Measurements from ENCODE around the gene NLGN2. TPM values are rescaled to one million over a fixed set of nuclear protein-coding genes. Genes with fewer than 3 reads are reported as not detected.

NLGN2 gene
- total RNA-seq, 1 donor from 2014 or later: 30.3 TPM

- peaks cover 12% of the 10 kb centered on the region for H3K4me1 Mint-ChIP-seq (ENCODE audit: low read depth)
- H3K27ac Mint-ChIP-seq: peak overlapping the region; percentile 35
- peaks cover 15% of the 10 kb centered on the region for H3K36me3 Mint-ChIP-seq (ENCODE audit: insufficient read depth)
- no peaks in the 10 kb centered on the region for H3K9me3 Mint-ChIP-seq (ENCODE audit: low read depth)
- no peak for TF ChIP-seq CTCF (IDR thresholded peaks at IDR 0.05; ENCODE audit: unreplicated experiment)
- no peak for DNase-seq (ENCODE audit: low spot score, unreplicated experiment)
- H3K4me3 Mint-ChIP-seq (ENCODE audit: low read depth): peak overlapping the region; percentile 72
- peaks cover 27% of the 10 kb centered on the region for H3K27me3 Mint-ChIP-seq
Measured at GRCh38 chr17:7405350-7406234, 2.1 kb upstream of the NLGN2 start.

DNA sequence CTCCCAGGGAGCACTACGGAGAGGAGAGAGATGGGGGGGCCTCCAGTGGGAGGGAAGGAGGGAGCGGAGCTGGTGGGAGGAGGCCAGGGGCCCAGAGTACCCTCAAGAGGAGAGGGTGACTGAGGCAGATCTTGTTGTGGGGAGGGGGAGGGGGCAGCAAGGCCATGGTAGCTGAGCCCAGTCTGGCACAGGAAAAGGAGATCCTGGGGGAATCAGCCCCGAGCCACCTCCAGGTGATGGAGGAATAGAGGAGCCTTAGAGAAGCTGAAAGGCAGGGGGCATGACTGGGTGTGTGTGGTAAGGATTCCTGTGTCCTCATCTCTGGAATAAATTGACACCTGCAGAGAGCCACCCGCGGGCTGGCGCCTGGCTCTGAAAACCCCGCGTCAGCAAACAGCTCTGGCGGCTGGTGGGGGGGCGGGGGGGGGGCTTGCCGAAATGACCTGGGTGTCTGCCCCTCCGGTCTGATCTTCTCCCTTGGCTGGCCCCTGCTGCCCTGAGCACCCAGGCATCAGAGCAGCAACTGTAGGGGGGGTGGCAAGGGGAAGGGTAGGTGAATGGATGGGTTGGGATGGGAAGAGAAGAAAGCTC, 1.3 kb upstream of the NLGN2 start:
- peak overlapping the region; percentile 70 for H3K4me3 Mint-ChIP-seq (ENCODE audit: low read depth)
- H3K9me3 Mint-ChIP-seq (ENCODE audit: low read depth): no peaks in the 10 kb centered on the region
- peak overlapping the region; percentile 35 for H3K27ac Mint-ChIP-seq
- H3K27me3 Mint-ChIP-seq: peaks cover 27% of the 10 kb centered on the region
- H3K4me1 Mint-ChIP-seq (ENCODE audit: low read depth): peaks cover 12% of the 10 kb centered on the region
- DNase-seq (ENCODE audit: low spot score, unreplicated experiment): no peak
- peaks cover 15% of the 10 kb centered on the region for H3K36me3 Mint-ChIP-seq (ENCODE audit: insufficient read depth)
- TF ChIP-seq CTCF (IDR thresholded peaks at IDR 0.05; ENCODE audit: unreplicated experiment): no peak

DNA sequence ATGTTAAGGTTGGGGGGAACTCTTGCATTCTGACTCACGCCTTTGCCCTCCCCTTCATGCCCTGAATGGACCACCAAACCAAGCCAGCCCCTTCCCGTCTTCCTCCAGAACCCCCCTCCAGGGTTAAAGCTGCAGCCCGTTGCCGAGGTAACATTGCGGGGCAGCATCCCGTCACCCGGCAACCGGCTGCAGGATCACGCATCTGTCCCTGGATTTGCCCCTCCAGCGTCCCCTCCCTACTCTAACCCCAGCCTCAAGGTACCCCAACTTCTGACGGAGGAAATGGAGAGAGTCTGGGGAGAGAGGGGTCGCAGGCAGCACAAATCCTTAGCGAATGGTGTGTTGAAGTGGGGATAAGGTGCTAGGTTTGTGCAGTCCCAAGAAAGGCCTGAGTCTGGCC, 563 bp upstream of the NLGN2 start:
- Mint-ChIP-seq H3K27ac (no peak overlapping the region), H3K27me3 (peaks cover 27% of the 10 kb centered on the region), H3K36me3 (ENCODE audit: insufficient read depth) (peaks cover 13% of the 10 kb centered on the region), H3K4me3 (ENCODE audit: low read depth) (no peak overlapping the region), H3K9me3 (ENCODE audit: low read depth) (no peaks in the 10 kb centered on the region), H3K4me1 (ENCODE audit: low read depth) (peaks cover 10% of the 10 kb centered on the region)
- TF ChIP-seq CTCF (IDR thresholded peaks at IDR 0.05; ENCODE audit: unreplicated experiment): no peak
- DNase-seq (ENCODE audit: low spot score, unreplicated experiment): no peak

- TF ChIP-seq CTCF (IDR thresholded peaks at IDR 0.05; ENCODE audit: unreplicated experiment): no peak
- no peaks in the 10 kb centered on the region for H3K9me3 Mint-ChIP-seq (ENCODE audit: low read depth)
- H3K4me3 Mint-ChIP-seq (ENCODE audit: low read depth): no peak overlapping the region
- H3K4me1 Mint-ChIP-seq (ENCODE audit: low read depth): peaks cover 5% of the 10 kb centered on the region
- DNase-seq (ENCODE audit: low spot score, unreplicated experiment): no peak
- H3K27ac Mint-ChIP-seq: no peak overlapping the region
- peaks cover 27% of the 10 kb centered on the region for H3K27me3 Mint-ChIP-seq
- peaks cover 14% of the 10 kb centered on the region for H3K36me3 Mint-ChIP-seq (ENCODE audit: insufficient read depth)
Measured at GRCh38 chr17:7408252-7408727, 645 bp downstream of the NLGN2 start.

GRCh38 chr17:7408863-7409262, 1.2 kb downstream of the NLGN2 start:
- no peak for DNase-seq (ENCODE audit: low spot score, unreplicated experiment)
- H3K9me3 Mint-ChIP-seq (ENCODE audit: low read depth): no peaks in the 10 kb centered on the region
- no peak for TF ChIP-seq CTCF (IDR thresholded peaks at IDR 0.05; ENCODE audit: unreplicated experiment)
- H3K27me3 Mint-ChIP-seq: peaks cover 27% of the 10 kb centered on the region
- H3K4me1 Mint-ChIP-seq (ENCODE audit: low read depth): peaks cover 5% of the 10 kb centered on the region
- no peak overlapping the region for H3K27ac Mint-ChIP-seq
- peaks cover 14% of the 10 kb centered on the region for H3K36me3 Mint-ChIP-seq (ENCODE audit: insufficient read depth)
- peak overlapping the region; percentile 26 for H3K4me3 Mint-ChIP-seq (ENCODE audit: low read depth)
